Hepatic stellate cell (primary cell): ENCODE data around the gene ARHGEF28.

Experiments
- DNase-seq: peaks from one replicate; pipeline ENCODE4 v3.0.0; 2011; ENCODE audit warnings: low spot score

The ARHGEF28 gene, protein sequence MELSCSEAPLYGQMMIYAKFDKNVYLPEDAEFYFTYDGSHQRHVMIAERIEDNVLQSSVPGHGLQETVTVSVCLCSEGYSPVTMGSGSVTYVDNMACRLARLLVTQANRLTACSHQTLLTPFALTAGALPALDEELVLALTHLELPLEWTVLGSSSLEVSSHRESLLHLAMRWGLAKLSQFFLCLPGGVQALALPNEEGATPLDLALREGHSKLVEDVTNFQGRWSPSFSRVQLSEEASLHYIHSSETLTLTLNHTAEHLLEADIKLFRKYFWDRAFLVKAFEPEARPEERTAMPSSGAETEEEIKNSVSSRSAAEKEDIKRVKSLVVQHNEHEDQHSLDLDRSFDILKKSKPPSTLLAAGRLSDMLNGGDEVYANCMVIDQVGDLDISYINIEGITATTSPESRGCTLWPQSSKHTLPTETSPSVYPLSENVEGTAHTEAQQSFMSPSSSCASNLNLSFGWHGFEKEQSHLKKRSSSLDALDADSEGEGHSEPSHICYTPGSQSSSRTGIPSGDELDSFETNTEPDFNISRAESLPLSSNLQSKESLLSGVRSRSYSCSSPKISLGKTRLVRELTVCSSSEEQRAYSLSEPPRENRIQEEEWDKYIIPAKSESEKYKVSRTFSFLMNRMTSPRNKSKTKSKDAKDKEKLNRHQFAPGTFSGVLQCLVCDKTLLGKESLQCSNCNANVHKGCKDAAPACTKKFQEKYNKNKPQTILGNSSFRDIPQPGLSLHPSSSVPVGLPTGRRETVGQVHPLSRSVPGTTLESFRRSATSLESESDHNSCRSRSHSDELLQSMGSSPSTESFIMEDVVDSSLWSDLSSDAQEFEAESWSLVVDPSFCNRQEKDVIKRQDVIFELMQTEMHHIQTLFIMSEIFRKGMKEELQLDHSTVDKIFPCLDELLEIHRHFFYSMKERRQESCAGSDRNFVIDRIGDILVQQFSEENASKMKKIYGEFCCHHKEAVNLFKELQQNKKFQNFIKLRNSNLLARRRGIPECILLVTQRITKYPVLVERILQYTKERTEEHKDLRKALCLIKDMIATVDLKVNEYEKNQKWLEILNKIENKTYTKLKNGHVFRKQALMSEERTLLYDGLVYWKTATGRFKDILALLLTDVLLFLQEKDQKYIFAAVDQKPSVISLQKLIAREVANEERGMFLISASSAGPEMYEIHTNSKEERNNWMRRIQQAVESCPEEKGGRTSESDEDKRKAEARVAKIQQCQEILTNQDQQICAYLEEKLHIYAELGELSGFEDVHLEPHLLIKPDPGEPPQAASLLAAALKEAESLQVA (N-terminal part only)

DNA sequence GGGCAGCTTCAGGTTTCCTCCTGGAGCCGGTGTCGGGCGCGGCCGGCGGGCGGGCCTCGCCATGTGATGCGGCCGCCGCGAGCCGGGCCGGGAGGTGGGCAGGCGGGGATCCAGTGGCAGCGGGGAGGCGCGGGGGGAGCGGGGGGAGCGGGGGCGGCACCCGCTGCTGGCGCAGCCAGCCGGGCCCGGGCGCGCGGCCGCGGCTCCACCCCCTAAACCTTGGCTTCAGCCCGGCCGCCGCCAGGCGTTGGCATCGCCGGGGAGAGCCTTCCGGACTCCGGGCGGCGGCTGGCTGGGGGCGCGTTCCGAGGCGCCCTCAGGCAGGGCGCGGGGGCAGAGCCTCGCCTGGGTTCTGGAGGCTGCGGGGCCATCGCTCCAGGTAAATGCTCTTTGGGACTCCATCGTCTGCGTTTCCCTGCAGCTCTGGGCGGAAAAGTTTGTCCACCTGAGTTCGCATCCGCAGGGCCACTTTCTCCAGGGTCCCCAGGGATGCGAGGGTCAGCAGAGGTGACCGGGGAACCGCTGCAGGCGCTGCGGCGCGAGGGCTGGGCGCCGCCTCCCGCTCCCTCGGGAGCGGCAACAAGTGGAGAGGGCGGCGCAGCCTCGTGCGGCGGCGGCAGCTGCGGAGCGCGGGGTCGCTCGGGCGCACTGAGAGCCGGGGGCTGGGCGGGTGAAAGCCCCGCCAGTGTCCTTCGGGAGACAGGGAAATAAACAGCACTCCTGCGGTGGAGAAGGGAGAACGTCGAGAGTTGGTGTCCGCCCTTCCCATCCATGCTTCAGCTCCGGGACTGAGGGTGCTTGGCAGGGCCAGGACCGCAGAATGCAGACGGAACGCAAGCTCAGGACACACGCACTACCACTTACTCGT lies at the start of gene ARHGEF28:
Gene ARHGEF28, plus strand, starts transcription at position 253 of the 868 bp plus-strand sequence. CDS start 58,656 bp downstream, outside the sequence.
- DNase-seq = peak; percentile 73

DNA sequence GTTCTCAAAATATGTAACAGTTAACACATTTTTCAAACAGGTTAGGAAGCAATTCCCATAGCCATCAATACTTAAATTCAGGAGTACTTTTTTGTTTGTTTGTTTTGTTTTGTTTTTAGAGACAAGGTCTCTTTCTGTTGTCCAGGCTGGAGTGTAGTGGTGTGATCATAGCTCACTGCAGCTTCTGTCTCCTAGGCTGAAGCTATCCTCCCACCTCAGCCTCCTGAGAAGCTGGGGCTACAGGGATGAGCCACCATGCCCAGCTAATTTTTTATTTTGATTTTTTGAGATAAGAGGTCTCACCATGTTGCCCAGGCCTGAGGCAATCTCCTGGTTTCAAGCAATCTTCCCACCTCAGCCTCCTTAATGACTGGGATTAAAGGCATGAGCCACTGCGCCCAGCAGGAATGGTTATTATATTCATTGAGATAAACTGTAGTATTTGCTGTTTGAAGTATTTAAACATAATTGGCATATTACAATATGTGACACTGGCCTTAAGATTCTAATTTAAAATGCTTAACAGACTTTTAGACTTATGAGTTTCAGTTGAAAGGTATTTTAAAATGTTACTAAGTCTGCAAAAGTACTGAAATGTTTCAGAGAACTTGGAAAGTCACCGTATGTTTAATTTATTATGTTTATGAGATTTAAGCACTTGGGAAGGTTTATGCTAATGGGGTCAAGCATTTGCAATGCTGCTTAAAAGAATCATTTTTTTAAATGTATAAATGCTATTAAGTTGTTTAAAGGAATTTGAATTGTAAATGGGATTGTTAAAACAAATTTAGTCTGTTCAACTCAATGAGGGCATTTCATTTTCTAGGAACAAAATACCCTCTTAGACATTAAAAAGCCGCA lies 43.5 kb upstream of the ARHGEF28 start:
- no peak for DNase-seq

DNA sequence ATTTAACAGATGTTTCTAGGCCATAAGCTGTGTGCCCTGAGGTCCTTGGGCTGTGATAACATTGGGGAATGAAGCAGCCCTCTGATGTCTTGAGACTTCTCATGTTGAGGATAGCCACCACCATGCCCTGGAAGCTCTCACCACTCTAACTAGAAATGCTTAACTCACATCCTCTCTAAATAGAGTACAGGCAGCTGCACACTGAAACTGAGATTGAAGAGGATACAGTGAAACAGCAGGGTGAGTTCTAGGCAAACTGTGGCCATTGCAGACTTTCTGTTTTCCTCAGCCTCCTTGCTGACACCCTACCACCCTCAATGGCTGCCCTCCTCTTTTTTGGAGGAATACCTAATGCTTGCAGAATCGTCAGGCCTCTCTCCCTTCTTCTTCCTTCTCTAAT lies 38.1 kb upstream of the ARHGEF28 start:
- no peak for DNase-seq

DNA sequence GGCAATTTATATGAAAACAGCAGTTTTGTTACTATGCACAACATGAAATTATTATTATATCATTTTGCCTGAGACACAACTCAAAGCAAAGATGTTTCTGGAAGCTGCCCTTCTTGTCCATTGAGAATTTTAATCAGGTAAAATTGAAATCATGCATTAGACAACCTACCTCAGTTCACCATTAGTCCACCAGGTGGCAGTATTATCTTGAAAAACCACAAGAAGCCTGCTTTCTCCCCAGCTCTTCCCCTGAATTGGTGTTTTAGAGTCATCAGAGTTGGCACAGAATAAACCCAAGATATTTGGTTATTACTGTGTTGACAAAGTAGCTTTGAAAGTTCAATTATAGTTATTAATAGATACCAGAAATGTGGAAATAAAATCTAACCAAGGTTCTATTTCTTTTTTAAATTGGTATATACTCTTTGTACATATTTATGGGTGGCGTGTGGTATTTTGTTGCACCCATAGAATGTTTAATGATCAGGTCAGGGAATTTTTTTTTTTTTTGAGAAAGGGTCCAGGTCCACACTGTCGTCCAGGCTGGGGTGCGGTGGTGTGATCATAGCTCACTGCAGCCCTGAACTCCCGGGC lies 34.8 kb upstream of the ARHGEF28 start:
- peak; percentile 46 for DNase-seq

DNA sequence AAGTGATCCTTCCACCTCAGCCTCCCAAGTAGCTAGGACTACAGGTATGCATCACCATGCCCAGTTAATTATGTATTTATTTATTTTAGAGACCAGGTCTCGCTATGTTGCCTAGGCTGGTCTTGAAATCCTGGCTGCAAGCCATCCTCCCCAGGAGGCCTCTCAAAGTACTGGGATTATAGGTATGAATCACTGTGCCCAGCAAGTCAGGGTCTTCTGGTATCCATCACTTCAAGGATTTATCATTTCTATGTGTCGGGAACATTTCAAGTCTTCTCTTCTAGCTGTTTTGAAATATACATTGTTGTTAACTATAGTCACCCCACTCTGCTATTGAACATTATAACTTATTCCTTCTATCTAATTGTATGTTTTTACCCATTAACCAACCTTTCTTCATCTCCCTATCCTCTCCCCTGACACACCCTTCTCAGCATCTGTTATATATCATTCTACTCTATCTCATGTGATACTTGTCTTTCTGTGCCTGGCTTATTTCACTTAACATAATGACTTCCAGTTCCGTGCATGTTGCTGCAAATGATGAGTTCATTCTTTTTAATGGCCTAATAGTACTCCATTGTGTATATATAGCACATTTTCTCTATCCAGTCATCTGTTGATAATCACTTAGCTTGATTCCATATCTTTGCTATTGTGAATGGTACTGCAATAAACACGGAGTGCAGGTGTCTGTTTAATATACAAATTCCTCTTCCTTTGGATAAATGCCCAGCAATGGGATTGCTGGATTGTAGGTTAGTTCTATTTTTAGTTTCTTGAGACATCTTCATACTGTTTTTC lies 34.1 kb upstream of the ARHGEF28 start:
- DNase-seq = no peak

DNA sequence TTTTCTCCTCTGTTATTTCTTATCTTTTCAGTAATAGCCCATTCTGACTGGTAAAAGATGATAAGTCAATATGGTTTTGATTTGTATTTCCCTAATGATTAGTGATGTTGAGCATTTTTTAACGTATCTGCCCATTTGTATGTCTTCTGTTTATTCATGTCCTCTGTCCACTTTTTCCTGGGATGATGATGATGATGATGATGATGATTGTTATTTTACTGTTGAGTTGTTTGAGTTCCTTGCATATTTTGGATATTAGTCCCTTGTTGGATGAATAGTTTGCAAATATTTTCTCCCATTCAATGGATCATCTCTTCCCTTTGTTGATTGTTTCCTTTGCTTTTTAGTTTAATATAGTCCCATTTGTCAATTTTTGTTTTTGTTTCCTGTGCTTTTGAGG lies 33.4 kb upstream of the ARHGEF28 start:
- DNase-seq = no peak

DNA sequence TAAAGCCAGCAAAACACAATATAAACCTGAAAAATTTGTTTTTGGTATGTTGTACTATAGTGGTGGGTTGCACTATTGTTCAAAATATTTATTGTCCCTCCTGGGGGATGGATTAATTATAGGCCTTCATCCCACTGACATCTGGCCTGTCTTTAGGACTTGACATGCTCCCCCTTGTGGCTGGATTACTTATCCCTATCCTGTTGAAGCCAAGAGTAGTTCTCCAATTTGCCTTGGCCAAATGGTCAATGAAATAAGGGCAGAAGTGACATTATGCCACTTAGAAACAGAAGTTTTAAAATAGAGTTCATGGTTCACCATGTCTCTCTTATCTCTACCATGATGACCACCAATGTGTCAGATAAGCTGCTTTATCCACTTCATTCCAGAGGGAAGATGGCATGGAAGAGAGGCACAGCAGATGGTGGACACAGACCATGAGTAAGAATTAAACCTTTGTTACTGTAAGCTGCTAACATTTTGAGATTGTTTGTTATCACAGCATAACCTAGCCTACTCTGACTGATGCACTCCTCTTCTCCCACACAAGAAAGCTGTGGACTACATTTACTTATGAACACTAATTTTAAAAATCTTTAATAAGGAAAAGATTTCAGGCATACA lies 29.2 kb upstream of the ARHGEF28 start:
- no peak for DNase-seq

DNA sequence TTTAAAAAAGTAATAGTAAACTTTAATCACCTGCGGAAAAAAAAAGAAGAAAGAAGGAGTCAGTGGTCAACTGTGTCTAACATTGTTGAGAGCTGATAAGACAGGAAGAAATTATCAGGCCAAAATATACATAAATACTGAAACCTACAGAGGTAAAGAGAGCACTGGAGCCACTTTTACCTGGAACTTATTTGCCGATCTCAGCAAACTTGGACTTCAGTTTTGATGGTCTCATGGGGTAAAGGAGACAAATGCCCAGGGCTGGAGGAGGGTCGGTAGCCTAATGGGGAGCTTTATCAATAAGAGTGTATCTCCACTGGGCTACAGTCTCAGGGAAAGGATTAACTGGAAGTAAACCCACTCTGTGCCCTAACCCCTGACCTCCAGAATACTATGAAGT lies 26.6 kb upstream of the ARHGEF28 start:
- DNase-seq = no peak

DNA sequence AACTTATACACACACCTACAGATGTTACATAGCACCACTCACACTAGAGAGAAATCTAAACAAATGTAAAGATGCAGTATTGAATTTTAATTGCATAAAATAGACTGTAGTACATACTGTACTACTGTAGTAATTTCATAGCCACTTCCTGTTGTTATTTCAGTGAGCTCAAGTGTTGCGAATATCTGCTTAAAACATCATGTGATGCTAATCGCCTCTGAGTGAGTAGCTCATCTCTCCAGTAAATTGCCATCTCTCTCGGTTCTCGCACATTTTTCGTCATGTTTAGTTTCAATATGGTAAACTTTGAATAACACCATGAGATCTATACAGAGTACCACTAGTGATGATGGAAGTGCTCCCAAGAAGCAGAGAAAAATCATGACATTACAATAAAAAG lies 22.0 kb upstream of the ARHGEF28 start:
- no peak for DNase-seq

DNA sequence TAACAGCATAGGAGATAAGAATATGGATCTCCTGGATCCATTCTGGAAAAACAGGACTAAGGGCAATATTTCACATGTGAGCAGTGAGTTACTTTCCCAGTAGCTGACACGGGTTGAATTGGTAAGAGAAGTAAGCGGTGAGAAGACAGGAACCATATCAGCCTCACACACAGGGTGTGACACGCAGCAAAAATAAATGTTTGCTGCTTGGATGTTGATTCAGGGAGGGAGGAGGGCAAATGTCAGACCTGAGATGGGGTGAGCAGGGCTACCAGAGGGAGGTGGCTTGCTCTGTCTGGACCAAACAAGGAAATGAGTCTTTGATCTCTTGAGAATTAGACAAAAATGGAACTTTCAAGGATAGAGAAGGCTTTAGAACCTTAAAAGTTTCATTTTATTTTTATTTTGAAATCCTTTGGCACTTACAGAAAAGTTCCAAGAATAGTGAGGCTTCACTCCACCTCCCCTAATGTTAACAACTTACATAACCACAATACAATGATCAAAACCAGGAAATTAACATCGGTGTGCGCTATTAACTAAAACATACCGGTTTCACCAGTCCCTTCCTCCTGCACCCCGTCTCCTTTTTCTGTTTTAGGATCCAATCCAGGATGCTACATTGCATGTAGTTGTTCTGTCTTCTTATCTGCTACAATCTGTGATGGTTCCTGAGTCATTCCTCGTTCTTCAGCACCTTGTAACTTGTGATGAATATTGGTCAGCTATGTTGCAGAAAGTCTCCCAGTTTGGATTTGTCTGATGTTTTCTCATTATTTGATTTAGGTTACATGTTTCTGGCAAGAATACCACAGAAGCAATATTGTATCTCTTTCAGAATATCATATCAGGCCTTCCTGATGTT lies 20.5 kb upstream of the ARHGEF28 start:
- no peak for DNase-seq

DNA sequence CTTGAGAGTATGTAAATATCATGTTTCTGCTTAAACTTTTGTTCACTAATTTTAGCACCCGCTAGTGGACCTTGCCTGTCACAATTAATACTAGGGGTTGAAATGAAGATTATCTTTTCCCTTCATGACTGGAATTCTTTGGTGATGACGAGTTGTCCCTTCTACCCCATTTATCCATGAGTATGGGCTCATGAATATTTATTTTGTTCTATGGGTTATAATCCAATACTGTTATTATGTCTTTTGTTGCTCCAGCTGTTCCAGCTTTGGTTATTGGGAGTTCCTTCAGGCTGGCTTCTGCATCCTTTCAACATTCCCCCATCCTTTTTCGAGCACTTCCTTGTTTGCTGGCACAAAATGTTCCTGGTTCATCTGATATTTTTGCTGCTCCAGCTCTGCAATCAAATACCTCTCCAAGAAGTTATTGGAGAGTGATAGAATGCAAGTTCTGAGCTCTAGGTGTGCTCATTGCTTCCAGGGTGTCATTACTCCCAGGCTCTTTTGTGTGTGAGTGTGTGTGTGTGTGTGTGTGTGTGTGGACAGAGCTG lies 19.7 kb upstream of the ARHGEF28 start:
- no peak for DNase-seq

DNA sequence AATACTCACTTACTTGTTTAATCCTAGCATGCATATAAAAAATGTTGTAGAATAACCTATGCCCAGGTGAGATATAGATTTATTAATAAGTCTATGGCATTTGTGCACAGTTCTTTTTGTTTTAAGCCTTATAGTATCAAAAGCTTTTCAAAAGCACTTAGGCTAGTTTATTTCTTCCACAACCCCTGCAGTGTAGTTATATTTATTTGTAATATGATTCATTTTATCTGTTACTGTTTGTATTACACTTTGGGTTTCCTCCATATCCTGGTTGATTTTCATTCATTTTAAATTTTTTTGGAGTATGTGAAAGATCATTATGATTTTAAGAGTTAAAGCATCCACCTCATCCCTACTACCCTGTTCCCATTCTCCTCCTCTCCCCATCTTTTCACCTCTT lies 18.8 kb upstream of the ARHGEF28 start:
- no peak for DNase-seq

DNA sequence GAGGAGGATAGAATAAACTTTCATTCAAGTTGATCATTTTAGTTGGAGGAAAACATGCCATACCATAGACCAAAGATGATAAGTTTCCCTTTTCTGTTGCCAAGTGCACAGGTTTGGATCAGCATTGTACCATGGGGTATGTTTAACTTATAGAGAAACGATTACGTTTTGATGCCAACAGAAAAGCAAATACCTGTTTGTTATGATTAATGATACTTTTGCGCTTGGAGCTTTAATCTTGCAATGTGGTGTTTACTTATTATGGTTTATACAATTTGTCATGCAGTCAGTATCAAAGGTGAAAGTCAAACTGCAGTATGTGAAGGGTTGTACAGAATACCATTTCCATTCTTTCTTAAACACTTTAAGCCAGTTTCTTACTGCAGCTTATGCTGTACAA lies 13.2 kb upstream of the ARHGEF28 start:
- no peak for DNase-seq

DNA sequence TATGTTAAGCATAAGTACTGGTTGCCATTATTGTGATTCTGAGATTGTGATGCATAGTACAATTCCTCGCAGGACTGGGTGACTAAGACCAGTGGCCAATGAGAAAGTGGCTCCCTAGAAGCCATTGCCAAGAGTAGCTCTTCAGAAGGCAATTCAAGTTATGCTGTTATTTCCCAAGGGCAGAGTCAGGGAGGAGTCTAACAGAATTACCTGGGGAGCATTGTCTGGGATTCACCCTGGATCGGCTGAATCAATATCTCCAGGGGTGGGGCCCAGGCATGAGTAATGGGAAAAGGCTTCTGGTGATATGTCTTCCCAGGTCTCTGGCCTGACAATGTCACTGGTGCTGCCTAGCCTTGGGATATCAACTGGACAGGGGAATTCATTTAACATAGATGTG lies 10.9 kb upstream of the ARHGEF28 start:
- no peak for DNase-seq

DNA sequence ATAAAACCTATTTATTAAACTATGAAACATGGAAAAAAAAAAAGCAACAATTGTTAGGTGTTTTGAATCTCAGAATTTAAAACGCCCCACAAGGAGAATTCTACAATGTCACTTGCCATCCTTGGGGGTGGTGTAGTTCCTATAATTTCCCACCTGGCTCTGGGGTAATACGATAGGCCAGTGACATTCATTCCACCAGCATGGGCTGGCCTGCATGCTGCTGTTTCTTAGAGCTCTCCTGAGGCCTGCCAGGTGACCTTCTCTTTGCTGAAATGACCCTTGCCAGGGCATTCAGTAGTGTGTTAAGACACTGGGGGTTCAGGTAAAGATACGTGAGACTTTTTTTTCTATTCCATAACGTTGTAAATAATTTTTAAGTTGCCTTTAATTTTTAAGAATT lies 10.0 kb upstream of the ARHGEF28 start:
- DNase-seq = no peak

DNA sequence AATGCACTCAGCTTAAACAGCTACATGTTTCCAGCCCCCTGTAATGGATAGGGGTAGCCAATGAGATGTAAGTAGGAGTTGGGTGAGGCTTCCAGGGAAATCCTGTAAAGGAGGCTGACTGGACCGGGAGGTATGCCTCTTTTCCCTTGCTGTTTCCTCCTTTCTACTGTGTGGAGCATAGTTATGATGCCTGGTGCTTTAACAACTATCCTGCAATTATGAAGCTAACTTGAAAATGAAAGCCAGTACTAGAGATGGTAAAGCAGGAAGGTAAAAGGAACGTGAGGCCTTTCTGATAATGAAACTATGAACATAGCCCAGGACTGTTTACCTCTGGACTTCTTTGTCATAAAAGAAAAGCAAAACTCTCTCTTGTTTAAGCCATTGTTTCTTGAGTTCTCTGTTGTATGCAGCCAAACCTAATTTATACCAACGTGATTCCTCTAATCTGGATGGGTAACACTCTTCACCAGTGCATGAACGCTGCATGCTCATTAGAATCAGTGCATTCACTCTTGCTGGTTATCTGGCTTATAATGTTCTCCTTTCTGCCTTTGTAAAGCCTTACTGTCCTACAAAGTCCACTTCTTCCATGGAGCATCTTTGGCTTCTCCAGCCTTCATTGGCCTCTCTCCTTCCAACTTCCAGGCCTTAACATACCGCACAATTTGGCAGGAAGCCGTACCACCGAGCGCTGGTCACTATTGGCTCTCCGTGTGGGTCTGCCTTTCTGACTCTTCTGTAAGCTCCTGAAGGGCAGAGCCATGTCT lies 8.3 kb upstream of the ARHGEF28 start:
- peak; percentile 28 for DNase-seq
